Erythroblast (primary cell): Measurements from ENCODE around the gene AHNAK.

Experiments
- GATA1 ChIP-seq: IDR thresholded peaks from 2 replicates; pipeline ENCODE4 v1.6.1; 2011; ENCODE audit warnings: low read depth, mild to moderate bottlenecking, control low read depth, low read length, moderate library complexity
- POLR2A ChIP-seq: IDR thresholded peaks from 2 replicates; pipeline ENCODE4 v1.6.1; 2011; ENCODE audit warnings: mild to moderate bottlenecking, low read length

GRCh38 chr11:62491571-62492329, 54.9 kb downstream of the AHNAK start:
- TF ChIP-seq POLR2A (no peak), GATA1 (no peak)
